NCI-H510A (cell line): ENCODE results near the gene SLC34A2.

Source experiments
- DNase-seq: peaks from one replicate; lab custom pipeline; 2025; lab: John Stamatoyannopoulos, UW

SLC34A2 gene

DNA sequence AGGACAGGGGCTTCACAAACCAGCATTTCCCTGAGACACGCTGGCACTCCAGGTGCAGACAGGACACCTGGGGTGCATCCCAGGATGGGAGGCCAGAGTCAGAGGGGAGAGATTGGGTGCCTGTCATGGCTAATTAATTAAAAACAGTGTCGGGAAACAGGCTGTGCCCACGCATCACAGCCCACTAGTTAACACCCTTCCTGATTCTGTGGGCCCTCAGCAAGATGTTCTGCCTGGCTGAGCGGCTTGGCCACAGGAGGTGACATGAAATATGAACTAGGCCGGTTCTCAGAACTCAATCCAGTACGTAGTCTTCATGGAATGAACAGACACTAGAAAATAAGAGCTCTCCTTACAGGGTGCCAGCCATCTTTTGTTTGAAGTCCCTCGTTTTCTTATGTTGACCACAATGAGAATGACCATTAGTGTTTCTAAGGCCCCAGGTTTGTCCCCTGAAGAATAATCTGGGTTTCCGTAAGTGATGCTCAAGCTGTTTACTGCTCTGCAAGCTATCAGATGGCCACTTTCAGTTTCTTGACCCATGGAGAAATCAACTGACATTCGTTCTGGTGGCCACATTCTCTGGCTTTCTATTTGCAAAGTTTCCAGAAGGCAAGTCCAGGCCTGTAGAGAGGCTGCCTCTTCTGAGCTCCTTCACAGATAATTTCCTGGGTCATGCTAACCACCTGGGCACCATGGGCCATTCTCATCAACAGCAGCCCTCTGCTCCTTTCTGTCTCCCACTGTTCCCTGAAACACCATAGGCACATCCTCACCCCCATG is 72.3 kb downstream of the SLC34A2 start:
- DNase-seq = peak; percentile 36
